GM12878 (cell line): Measurements from ENCODE around the gene GALNT18. TPM values are rescaled to one million over a fixed set of nuclear protein-coding genes. Genes with fewer than 3 reads are reported as not detected.
A peak's percentile ranks its signal among the peaks of the same experiment; 100 is the strongest.

ENCODE experiments used
- ATAC-seq: fragments of 200-7000 bp; cut with Tn5 transposase; 3 replicates; pipeline ENCODE4 v1.9.1; 2020; ENCODE audit warnings: mild to moderate bottlenecking, moderate library complexity
- BruUV-seq: library from RNA; stranded (reverse); fragments of 400-500 nt; replicated peaks from 2 replicates; lab custom pipeline; 2021; lab: Mats Ljungman, UMichigan
- CTCF ChIA-PET: fragments of 300-600 bp; sonication (Branson Sonifier 250); formaldehyde crosslinking; extraction: SDS; loops from one replicate; lab custom pipeline; 2021; ENCODE audit warnings: inconsistent platforms; lab: Yijun Ruan, JAX
- POLR2A ChIA-PET: fragments of 350-600 bp; formaldehyde crosslinking; extraction: SDS; loops from one replicate; lab custom pipeline; 2021; ENCODE audit warnings: inconsistent platforms; lab: Charles Lee
- RAD21 ChIA-PET: fragments of 300-600 bp; sonication (Branson Sonifier 250); formaldehyde crosslinking; loops from one replicate; lab custom pipeline; 2023; ENCODE audit warnings: antibody characterized with exemption; ENCODE audit not compliant: unreplicated experiment; lab: Charles Lee
- SMC1A ChIA-PET: fragments of 300-600 bp; sonication (Branson Sonifier 250); formaldehyde crosslinking; loops from one replicate; lab custom pipeline; 2023; ENCODE audit not compliant: unreplicated experiment, uncharacterized antibody; lab: Charles Lee
- DNase-seq: peaks from one replicate; pipeline ENCODE4 v3.0.0-alpha.2; 2011; ENCODE audit warnings: low read depth, low spot score
- FAIRE-seq: peaks from 3 replicates; lab custom pipeline; 2011; peaks lifted over from hg19 to GRCh38; lab: Jason Lieb, UNC
- H2AFZ ChIP-seq: 2 replicates; pipeline ENCODE4 v1.6.0; 2011; ENCODE audit warnings: low read depth, low read length, control low read depth; ENCODE audit not compliant: control insufficient read depth
- H3K27ac ChIP-seq: 2 replicates; pipeline ENCODE4 v1.5.1; 2011; ENCODE audit warnings: control low read depth; ENCODE audit not compliant: control insufficient read depth, insufficient read depth
- H3K27me3 ChIP-seq, 2 experiments: replicated peaks in 1 of 2; 2 replicates each; pipeline versions ENCODE4 v1.6.0 to v1.6.1; 2011; ENCODE audit warnings: low read length in 1 of 2; ENCODE audit not compliant: control insufficient read depth in 2 of 2, insufficient read depth in 2 of 2
- H3K36me3 ChIP-seq, 2 experiments: 2 replicates each; pipeline ENCODE4 v1.5.1; 2011; ENCODE audit warnings: low read length in 1 of 2; ENCODE audit not compliant: control insufficient read depth in 2 of 2, insufficient read depth in 2 of 2
- H3K4me1 ChIP-seq: 2 replicates; pipeline ENCODE4 v1.6.1; 2011; ENCODE audit warnings: mild to moderate bottlenecking, low read length, moderate library complexity, mixed read lengths; ENCODE audit not compliant: control insufficient read depth, insufficient read depth
- H3K4me2 ChIP-seq: 2 replicates; pipeline ENCODE4 v1.6.0; 2011; ENCODE audit warnings: control low read depth; ENCODE audit not compliant: control insufficient read depth, insufficient read depth
- H3K4me3 ChIP-seq: fragments of 200-600 bp; sonication (generic); 2 replicates; pipeline ENCODE4 v1.5.1; 2016
- H3K79me2 ChIP-seq: 2 replicates; pipeline ENCODE4 v1.6.0; 2011; ENCODE audit warnings: low read length; ENCODE audit not compliant: control insufficient read depth, insufficient read depth
- H3K9ac ChIP-seq: 2 replicates; pipeline ENCODE4 v1.8.0; 2011; ENCODE audit warnings: low read length, control low read depth, mixed read lengths; ENCODE audit not compliant: control insufficient read depth, insufficient read depth
- H3K9me3 ChIP-seq: replicated peaks from 3 replicates; pipeline ENCODE4 v1.5.1; 2011; ENCODE audit warnings: mild to moderate bottlenecking, low read length; ENCODE audit not compliant: control insufficient read depth, insufficient read depth
- H4K20me1 ChIP-seq: 2 replicates; pipeline ENCODE4 v1.6.0; 2011; ENCODE audit not compliant: control insufficient read depth, insufficient read depth
- CHD2 ChIP-seq: IDR thresholded peaks from 2 replicates; pipeline ENCODE4 v1.6.1; 2011; ENCODE audit warnings: low read depth, low read length, improper control_type of control experiment, borderline replicate concordance
- GATAD2B ChIP-seq: fragments of 450-650 bp; conservative IDR thresholded peaks from 2 replicates; pipeline ENCODE4 v1.6.1; 2017; ENCODE audit warnings: low read depth, mild to moderate bottlenecking, moderate library complexity
- HDAC2 ChIP-seq: fragments of 200-600 bp; sonication (generic); IDR thresholded peaks from 2 replicates; pipeline ENCODE4 v1.6.1; 2017
- HDGF ChIP-seq: fragments of 450-650 bp; IDR thresholded peaks from 2 replicates; pipeline ENCODE4 v1.6.1; 2016; ENCODE audit warnings: antibody characterized with exemption
- ZNF24 ChIP-seq: fragments of 450-650 bp; IDR thresholded peaks from 2 replicates; pipeline ENCODE4 v1.6.1; 2017; ENCODE audit warnings: antibody characterized with exemption, mild to moderate bottlenecking
- WGBS: methylation state at CpG from one replicate; pipeline ENCODE4 v1.1.6; 2016; ENCODE audit warnings: low lambda C conversion rate; ENCODE audit not compliant: insufficient replicate concordance, insufficient coverage; ENCODE audit errors: missing lambda C conversion rate; 5-methylcytosine and 5-hydroxymethylcytosine counted together
- in situ Hi-C: fragments of 300-500 bp; cut with MboI; formaldehyde crosslinking; loops from 9 replicates; pipeline ENCODE4 v1.14.3; 2018; ENCODE audit warnings: mixed read lengths
- intact Hi-C: fragments of 100-400 bp; cut with micrococcal nuclease; formaldehyde crosslinking; loops from one replicate; pipeline ENCODE4 v1.14.2; 2022; ENCODE audit not compliant: unreplicated experiment
- polyA plus RNA-seq, 11 experiments: library from polyadenylated mRNA; depleted of rRNA in 4 of 11; unstranded in 6 of 11; stranded (reverse) in 5 of 11; fragments of >200 nt; fragmentation: Nextera tagmentation in 4 of 11; fragmentation: Illumina TruSeq in 1 of 11; extraction: Ambion mirVana in 4 of 11; extraction: Trizol in 1 of 11; gene quantifications; 1 replicate in 1 of 11; 2 replicates in 10 of 11; pipeline versions ENCODE4 v1.2.1 to v1.2.3, GENCODE V29; 2011 to 2016; ENCODE audit warnings: inconsistent platforms in 2 of 11, missing spikeins in 2 of 11, low read depth in 1 of 11
- total RNA-seq, 4 experiments: library from RNA; depleted of rRNA in 3 of 4; stranded (reverse); fragments of >200 nt in 3 of 4; fragmentation: Illumina TruSeq in 1 of 4; extraction: Trizol in 1 of 4; gene quantifications; 2 replicates each; pipeline versions ENCODE4 v1.2.1 to v1.2.3, GENCODE V29; 2013 to 2021
- TF ChIP-seq, protein P1 (sequence below), 3 experiments: IDR thresholded peaks in 2 of 3; conservative IDR thresholded peaks in 1 of 3; 2 replicates each; pipeline ENCODE4 v1.5.1; 2011; ENCODE audit warnings: low read depth in 3 of 3, low read length in 3 of 3, mild to moderate bottlenecking in 3 of 3, control low read depth in 2 of 3, moderate library complexity in 2 of 3, inconsistent platforms in 1 of 3, mixed read lengths in 1 of 3; ENCODE audit not compliant: control insufficient read depth in 2 of 3, insufficient read depth in 1 of 3; ENCODE audit errors: extremely low read depth in 1 of 3

Gene GALNT18
- total and polyA plus RNA-seq, 10 of the 15 experiments (the other 5 are each of a cell fraction or from before 2014, with no cell fraction given) = 1.2 to 14.2 (median 6.3) TPM

- Histone ChIP-seq H3K4me2 (no peak overlapping the region), H3K27me3 (no peaks in the 10 kb centered on the region), H3K9me3 (no peaks in the 10 kb centered on the region), H4K20me1 (no peaks in the 10 kb centered on the region), H3K79me2 (no peaks in the 10 kb centered on the region; the same call in 1 of the 2 replicates), H3K9ac (no peak overlapping the region), H3K4me3 (no peak overlapping the region), H3K27ac (no peak overlapping the region), H3K4me1 (no peaks in the 10 kb centered on the region), H2AFZ (no peak overlapping the region), H3K36me3 (no peaks in the 10 kb centered on the region)
- POLR2A ChIA-PET = no interaction called here
- in situ Hi-C loops (no loop called here), intact Hi-C loops (no loop called here)
- no peak for FAIRE-seq
- WGBS = 0% methylated on average over 2 of the region's 2 CpGs
- DNase-seq = no peak
- RAD21 ChIA-PET = no interaction called here
- CTCF ChIA-PET = no interaction called here
- SMC1A ChIA-PET = no interaction called here
- TF ChIP-seq ZNF24 = no peak
- no peak for TF ChIP-seq GATAD2B
- TF ChIP-seq CHD2 = no peak
- TF ChIP-seq HDGF = no peak
- no TSS peak for BruUV-seq
- ATAC-seq = no peak
Measured at GRCh38 chr11:11494348-11494747, 127.5 kb downstream of the GALNT18 start.

DNA sequence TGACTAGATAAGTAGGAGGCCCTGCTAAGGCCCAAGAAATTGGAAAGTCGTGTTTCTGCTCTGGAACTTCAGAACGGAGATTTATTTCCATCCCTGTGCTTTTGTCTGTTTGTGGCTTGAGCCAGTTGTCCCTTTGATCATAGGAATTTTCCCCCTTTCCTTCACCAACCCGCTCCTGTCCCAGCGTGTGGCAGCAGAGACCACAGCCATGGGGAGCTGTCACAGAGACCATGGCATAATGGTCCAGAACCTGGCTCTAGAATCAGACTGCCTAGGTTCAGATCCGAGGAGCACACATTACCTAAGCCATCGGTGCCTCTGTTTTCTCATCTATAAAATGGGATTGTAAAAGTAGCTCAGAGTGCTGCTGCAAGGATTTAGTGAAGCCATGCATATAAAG lies 128.1 kb downstream of the GALNT18 start:
- Histone ChIP-seq H3K9me3 (no peaks in the 10 kb centered on the region), H3K9ac (no peak overlapping the region), H3K79me2 (no peaks in the 10 kb centered on the region; the same call in 1 of the 2 replicates), H3K36me3 (no peaks in the 10 kb centered on the region), H3K4me1 (no peaks in the 10 kb centered on the region), H3K4me2 (no peak overlapping the region), H2AFZ (no peak overlapping the region), H3K27me3 (no peaks in the 10 kb centered on the region), H4K20me1 (no peaks in the 10 kb centered on the region), H3K27ac (no peak overlapping the region), H3K4me3 (no peak overlapping the region)
- BruUV-seq = no TSS peak
- RAD21 ChIA-PET = no interaction called here
- WGBS = 45% methylated on average over 6 of the region's 6 CpGs
- in situ Hi-C loops = no loop called here
- FAIRE-seq (no peak), ATAC-seq (no peak), DNase-seq (no peak)
- SMC1A ChIA-PET = no interaction called here
- TF ChIP-seq, protein P1, sequence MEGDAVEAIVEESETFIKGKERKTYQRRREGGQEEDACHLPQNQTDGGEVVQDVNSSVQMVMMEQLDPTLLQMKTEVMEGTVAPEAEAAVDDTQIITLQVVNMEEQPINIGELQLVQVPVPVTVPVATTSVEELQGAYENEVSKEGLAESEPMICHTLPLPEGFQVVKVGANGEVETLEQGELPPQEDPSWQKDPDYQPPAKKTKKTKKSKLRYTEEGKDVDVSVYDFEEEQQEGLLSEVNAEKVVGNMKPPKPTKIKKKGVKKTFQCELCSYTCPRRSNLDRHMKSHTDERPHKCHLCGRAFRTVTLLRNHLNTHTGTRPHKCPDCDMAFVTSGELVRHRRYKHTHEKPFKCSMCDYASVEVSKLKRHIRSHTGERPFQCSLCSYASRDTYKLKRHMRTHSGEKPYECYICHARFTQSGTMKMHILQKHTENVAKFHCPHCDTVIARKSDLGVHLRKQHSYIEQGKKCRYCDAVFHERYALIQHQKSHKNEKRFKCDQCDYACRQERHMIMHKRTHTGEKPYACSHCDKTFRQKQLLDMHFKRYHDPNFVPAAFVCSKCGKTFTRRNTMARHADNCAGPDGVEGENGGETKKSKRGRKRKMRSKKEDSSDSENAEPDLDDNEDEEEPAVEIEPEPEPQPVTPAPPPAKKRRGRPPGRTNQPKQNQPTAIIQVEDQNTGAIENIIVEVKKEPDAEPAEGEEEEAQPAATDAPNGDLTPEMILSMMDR (IDR thresholded peaks at IDR 0.05 in 2 of 3, conservative IDR thresholded peaks at IDR 0.05 in 1 of 3; ENCODE audit: control insufficient read depth in 2 of 3, extremely low read depth in 1 of 3, insufficient read depth in 1 of 3, low read depth in 3 of 3, low read length in 3 of 3) = 0 out of 6 replicates have a peak, but pooled peaks of 1 of the 3 experiments have one; percentile 5
- TF ChIP-seq HDAC2 = no peak
- intact Hi-C loops = no loop called here
- CTCF ChIA-PET = no interaction called here
- POLR2A ChIA-PET = no interaction called here
